ENCODE measurements around the gene RAB3IL1. TPM values are rescaled to one million over a fixed set of nuclear protein-coding genes. Genes with fewer than 3 reads are reported as not detected.

RAB3IL1 gene
- total and polyA plus RNA-seq, 4 donors = 2.1 to 41.6 (median 5.4) TPM

- TF ChIP-seq EGR1 (IDR thresholded peaks at IDR 0.05; ENCODE audit: low read depth in 2 of 2) (no peak), MAX (IDR thresholded peaks at IDR 0.05) (no peak), YY1 (IDR thresholded peaks at IDR 0.05) (no peak), RXRA (IDR thresholded peaks at IDR 0.05) (no peak)
These were observed 63.6 kb downstream of the RAB3IL1 start (continued) for GRCh38 chr11:61853698-61854169.

GRCh38 chr11:61851900-61852295 is 65.5 kb downstream of the RAB3IL1 start:
- peaks cover 4 to 38% (median 25%) of the 10 kb centered on the region in 4 donors for H3K36me3 ChIP-seq (ENCODE audit: control insufficient read depth in 4 of 4, insufficient read depth in 3 of 4, low read depth in 1 of 4, low read length in 3 of 4)
- 93% methylated on average over 6 of the region's 6 CpGs for WGBS
- H3K4me1 ChIP-seq (ENCODE audit: control insufficient read depth in 4 of 4, insufficient read depth in 4 of 4, low read length in 3 of 4) = no peaks in the 10 kb centered on the region

DNA sequence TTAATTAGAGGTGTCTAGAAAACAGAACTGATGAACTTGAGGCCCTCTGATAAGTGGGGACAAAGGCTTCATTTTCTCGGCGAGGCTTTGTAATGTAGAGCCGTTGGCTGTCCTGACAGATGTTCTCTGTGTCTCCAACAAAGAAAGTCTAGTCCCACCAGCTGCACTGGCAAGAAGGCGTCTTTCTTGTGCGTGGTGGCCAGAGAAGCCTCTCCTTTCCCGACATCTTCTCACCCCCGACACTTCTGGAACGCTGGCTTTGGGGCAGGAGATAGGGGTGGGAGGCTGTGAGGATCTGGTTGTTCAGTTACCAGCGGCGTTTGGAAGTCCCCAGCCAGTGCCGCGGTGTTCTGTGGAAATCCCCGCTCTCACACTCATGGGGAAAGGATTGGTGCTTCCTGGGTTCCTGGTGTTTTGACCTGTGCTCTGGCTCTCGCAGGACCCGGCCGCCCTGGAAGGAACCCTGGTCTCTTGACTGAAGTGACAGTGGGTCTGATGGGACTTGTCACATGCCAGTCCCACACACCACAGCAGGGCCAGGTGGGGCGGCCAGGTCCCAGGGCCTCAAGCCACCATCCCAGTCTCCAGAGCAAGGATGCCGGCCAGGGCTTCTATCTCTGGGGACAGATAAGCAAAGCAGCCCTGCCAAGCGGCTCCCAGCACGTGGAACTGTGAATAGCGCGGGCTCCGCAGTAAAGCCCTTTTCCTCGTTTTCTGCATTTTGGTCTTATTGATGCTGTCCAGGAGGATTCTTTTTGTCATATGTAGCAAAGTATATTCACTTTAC is 66.1 kb downstream of the RAB3IL1 start:
- Histone ChIP-seq H3K27ac (ENCODE audit: low read depth in 1 of 2, low read length in 2 of 2) (no peak overlapping the region), H3K4me1 (ENCODE audit: control insufficient read depth in 4 of 4, insufficient read depth in 4 of 4, low read length in 3 of 4) (peaks cover 0 to 3% (median 0%) of the 10 kb centered on the region in 4 donors), H3K36me3 (ENCODE audit: control insufficient read depth in 4 of 4, insufficient read depth in 3 of 4, low read depth in 1 of 4, low read length in 3 of 4) (peaks cover 4 to 33% (median 22%) of the 10 kb centered on the region in 4 donors), H3K9me3 (ENCODE audit: control insufficient read depth in 4 of 4, low read length in 3 of 4) (no peaks in the 10 kb centered on the region), H3K4me3 (ENCODE audit: low read depth in 1 of 3, low read length in 3 of 3) (no peak overlapping the region), H3K27me3 (ENCODE audit: control insufficient read depth in 4 of 4, insufficient read depth in 4 of 4, low read length in 3 of 4) (no peaks in the 10 kb centered on the region), H3K9ac (ENCODE audit: low read depth in 1 of 2, low read length in 2 of 2) (no peak overlapping the region)
- WGBS = 89% methylated on average over 24 of the region's 24 CpGs
- no peak for DNase-seq (ENCODE audit: low spot score)
- TF ChIP-seq HNF4A (conservative IDR thresholded peaks at IDR 0.05) = no peak
- no peak for TF ChIP-seq JUND (IDR thresholded peaks at IDR 0.05)
- TF ChIP-seq YY1 (IDR thresholded peaks at IDR 0.05) = no peak
- TF ChIP-seq RAD21 (IDR thresholded peaks at IDR 0.05) = no peak
- TF ChIP-seq SP1 (IDR thresholded peaks at IDR 0.05) = no peak
- no peak for TF ChIP-seq FOXA1 (IDR thresholded peaks at IDR 0.05)
- TF ChIP-seq EGR1 (IDR thresholded peaks at IDR 0.05; ENCODE audit: low read depth in 2 of 2) = no peak
- TF ChIP-seq, protein P1, sequence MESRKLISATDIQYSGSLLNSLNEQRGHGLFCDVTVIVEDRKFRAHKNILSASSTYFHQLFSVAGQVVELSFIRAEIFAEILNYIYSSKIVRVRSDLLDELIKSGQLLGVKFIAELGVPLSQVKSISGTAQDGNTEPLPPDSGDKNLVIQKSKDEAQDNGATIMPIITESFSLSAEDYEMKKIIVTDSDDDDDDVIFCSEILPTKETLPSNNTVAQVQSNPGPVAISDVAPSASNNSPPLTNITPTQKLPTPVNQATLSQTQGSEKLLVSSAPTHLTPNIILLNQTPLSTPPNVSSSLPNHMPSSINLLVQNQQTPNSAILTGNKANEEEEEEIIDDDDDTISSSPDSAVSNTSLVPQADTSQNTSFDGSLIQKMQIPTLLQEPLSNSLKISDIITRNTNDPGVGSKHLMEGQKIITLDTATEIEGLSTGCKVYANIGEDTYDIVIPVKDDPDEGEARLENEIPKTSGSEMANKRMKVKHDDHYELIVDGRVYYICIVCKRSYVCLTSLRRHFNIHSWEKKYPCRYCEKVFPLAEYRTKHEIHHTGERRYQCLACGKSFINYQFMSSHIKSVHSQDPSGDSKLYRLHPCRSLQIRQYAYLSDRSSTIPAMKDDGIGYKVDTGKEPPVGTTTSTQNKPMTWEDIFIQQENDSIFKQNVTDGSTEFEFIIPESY (IDR thresholded peaks at IDR 0.05) = no peak
- no peak for TF ChIP-seq MAX (IDR thresholded peaks at IDR 0.05)
- TF ChIP-seq, protein P2, sequence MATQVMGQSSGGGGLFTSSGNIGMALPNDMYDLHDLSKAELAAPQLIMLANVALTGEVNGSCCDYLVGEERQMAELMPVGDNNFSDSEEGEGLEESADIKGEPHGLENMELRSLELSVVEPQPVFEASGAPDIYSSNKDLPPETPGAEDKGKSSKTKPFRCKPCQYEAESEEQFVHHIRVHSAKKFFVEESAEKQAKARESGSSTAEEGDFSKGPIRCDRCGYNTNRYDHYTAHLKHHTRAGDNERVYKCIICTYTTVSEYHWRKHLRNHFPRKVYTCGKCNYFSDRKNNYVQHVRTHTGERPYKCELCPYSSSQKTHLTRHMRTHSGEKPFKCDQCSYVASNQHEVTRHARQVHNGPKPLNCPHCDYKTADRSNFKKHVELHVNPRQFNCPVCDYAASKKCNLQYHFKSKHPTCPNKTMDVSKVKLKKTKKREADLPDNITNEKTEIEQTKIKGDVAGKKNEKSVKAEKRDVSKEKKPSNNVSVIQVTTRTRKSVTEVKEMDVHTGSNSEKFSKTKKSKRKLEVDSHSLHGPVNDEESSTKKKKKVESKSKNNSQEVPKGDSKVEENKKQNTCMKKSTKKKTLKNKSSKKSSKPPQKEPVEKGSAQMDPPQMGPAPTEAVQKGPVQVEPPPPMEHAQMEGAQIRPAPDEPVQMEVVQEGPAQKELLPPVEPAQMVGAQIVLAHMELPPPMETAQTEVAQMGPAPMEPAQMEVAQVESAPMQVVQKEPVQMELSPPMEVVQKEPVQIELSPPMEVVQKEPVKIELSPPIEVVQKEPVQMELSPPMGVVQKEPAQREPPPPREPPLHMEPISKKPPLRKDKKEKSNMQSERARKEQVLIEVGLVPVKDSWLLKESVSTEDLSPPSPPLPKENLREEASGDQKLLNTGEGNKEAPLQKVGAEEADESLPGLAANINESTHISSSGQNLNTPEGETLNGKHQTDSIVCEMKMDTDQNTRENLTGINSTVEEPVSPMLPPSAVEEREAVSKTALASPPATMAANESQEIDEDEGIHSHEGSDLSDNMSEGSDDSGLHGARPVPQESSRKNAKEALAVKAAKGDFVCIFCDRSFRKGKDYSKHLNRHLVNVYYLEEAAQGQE (IDR thresholded peaks at IDR 0.05) = no peak
- TF ChIP-seq RXRA (IDR thresholded peaks at IDR 0.05) = no peak
- no peak for TF ChIP-seq CTCF (IDR thresholded peaks at IDR 0.05; ENCODE audit: low read depth, low read length, missing input control)

More at GRCh38 chr11:61851900-61852295, 65.5 kb downstream of the RAB3IL1 start:
- TF ChIP-seq NR2F2 (IDR thresholded peaks at IDR 0.05) (no peak), YY1 (IDR thresholded peaks at IDR 0.05) (no peak), JUND (IDR thresholded peaks at IDR 0.05) (no peak), SP1 (IDR thresholded peaks at IDR 0.05) (no peak), HNF4A (conservative IDR thresholded peaks at IDR 0.05) (no peak), FOXA1 (IDR thresholded peaks at IDR 0.05) (no peak), CTCF (IDR thresholded peaks at IDR 0.05; ENCODE audit: low read depth, low read length, missing input control) (no peak), HNF4G (IDR thresholded peaks at IDR 0.05) (no peak)
- TF ChIP-seq, protein P3, sequence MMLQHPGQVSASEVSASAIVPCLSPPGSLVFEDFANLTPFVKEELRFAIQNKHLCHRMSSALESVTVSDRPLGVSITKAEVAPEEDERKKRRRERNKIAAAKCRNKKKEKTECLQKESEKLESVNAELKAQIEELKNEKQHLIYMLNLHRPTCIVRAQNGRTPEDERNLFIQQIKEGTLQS (IDR thresholded peaks at IDR 0.05) = no peak
- no peaks in the 10 kb centered on the region for H3K27me3 ChIP-seq (ENCODE audit: control insufficient read depth in 4 of 4, insufficient read depth in 4 of 4, low read length in 3 of 4)
- DNase-seq (ENCODE audit: low spot score) = no peak
- H3K4me3 ChIP-seq (ENCODE audit: low read depth in 1 of 3, low read length in 3 of 3) = no peak overlapping the region
- H3K9ac ChIP-seq (ENCODE audit: low read depth in 1 of 2, low read length in 2 of 2) = no peak overlapping the region
- H3K27ac ChIP-seq (ENCODE audit: low read depth in 1 of 2, low read length in 2 of 2) = no peak overlapping the region
- no peaks in the 10 kb centered on the region for H3K9me3 ChIP-seq (ENCODE audit: control insufficient read depth in 4 of 4, low read length in 3 of 4)
